Adrenal gland (tissue), 19 donors: Measurements from ENCODE around the gene ACAD11. TPM values are rescaled to one million over a fixed set of nuclear protein-coding genes. Genes with fewer than 3 reads are reported as not detected.
A peak's percentile ranks its signal among the peaks of the same experiment; 100 is the strongest.

Experiments used
- DNase-seq, 7 donors: peaks; one replicate each; pipeline ENCODE4 v3.0.0-alpha.2; 2019 to 2020
- H3K27ac ChIP-seq, 5 donors: fragments of 200-600 bp; sonication (generic) in 4 of 5; 1 replicate in 3 of 5; 2 replicates in 2 of 5; pipeline versions ENCODE4 v1.5.1 to v1.8.0; 2016 to 2020; ENCODE audit warnings: mild to moderate bottlenecking in 1 of 5
- H3K27me3 ChIP-seq: fragments of 200-600 bp; 2 replicates; pipeline ENCODE4 v1.8.0; 2021
- H3K36me3 ChIP-seq, 2 donors: fragments of 200-600 bp; replicated peaks in 1 of 2; 1 replicate in 1 of 2; 2 replicates in 1 of 2; pipeline versions ENCODE4 v1.5.1 to v1.8.0; 2018 to 2022
- H3K4me1 ChIP-seq, 2 donors: fragments of 200-600 bp; replicated peaks in 1 of 2; 1 replicate in 1 of 2; 2 replicates in 1 of 2; pipeline versions ENCODE4 v1.5.1 to v1.8.0; 2018 to 2021
- H3K4me3 ChIP-seq, 4 donors: fragments of 200-600 bp; sonication (generic) in 3 of 4; one replicate each; pipeline ENCODE4 v1.5.1; 2016 to 2018
- H3K9me3 ChIP-seq, 3 donors: fragments of 200-600 bp; sonication (generic) in 1 of 3; replicated peaks in 1 of 3; 1 replicate in 2 of 3; 2 replicates in 1 of 3; pipeline versions ENCODE4 v1.5.1 to v1.8.0; 2016 to 2021
- CTCF ChIP-seq, 6 experiments: fragments of 450-650 bp in 4 of 6; fragments of 200-600 bp in 2 of 6; sonication (generic) in 1 of 6; IDR thresholded peaks; 1 replicate in 5 of 6; 2 replicates in 1 of 6; pipeline versions ENCODE4 v1.5.1 to v1.8.0; 2016 to 2021; ENCODE audit warnings: antibody characterized with exemption in 6 of 6, mild to moderate bottlenecking in 2 of 6, moderate library complexity in 1 of 6
- POLR2A ChIP-seq, 2 donors: fragments of 450-650 bp; IDR thresholded peaks; one replicate each; pipeline ENCODE4 v1.6.1; 2017; ENCODE audit warnings: antibody characterized with exemption in 2 of 2, mild to moderate bottlenecking in 2 of 2, moderate library complexity in 1 of 2
- WGBS, 4 donors: extraction: QIAGEN DNeasy Blood & Tissue Kit in 2 of 4; methylation state at CpG; one replicate each; pipeline versions ENCODE4 v1.1.5 to v1.1.7; 2013 to 2017; 5-methylcytosine and 5-hydroxymethylcytosine counted together
- intact Hi-C, 2 donors: fragments of 100-400 bp; cut with DNase I; formaldehyde crosslinking; loops; one replicate each; pipeline versions ENCODE4 v1.14.1 to v1.15.0; 2022 to 2023
- long read RNA-seq, 10 donors: library from polyadenylated mRNA in 3 of 10; unstranded in 2 of 10; stranded (forward) in 1 of 10; transcript quantifications; one replicate each; pipeline ENCODE4 v2.0.0 and lab custom pipeline, GENCODE V29; 2021 to 2026
- polyA plus RNA-seq, 3 donors: library from polyadenylated mRNA; stranded (reverse); fragments of 200-250 nt in 2 of 3; fragments of 350-450 nt in 1 of 3; fragmentation: Illumina TruSeq in 1 of 3; extraction: RNeasy Lipid Tissue Mini Kit (QIAGEN cat#74804) in 1 of 3; gene quantifications; one replicate each; pipeline ENCODE4 v1.2.3, GENCODE V29; 2013 to 2014
- total RNA-seq, 9 donors: library from RNA; depleted of rRNA in 4 of 9; stranded (reverse); fragments of >200 nt in 4 of 9; fragments of 120-200 nt in 1 of 9; fragmentation: NEBNext Ultra II Directional in 1 of 9; extraction: Animal tissue kit (Norgen Biotek cat#: 25700) in 1 of 9; gene quantifications; one replicate each; pipeline versions ENCODE4 v1.1.0 to v1.2.4, GENCODE V29; 2013 to 2023
- donor health status: healthy with polysubstance abuse.
- donor health status: Bipolar disorder and iron deficiency.
- donor health status: DM: yes; HTN: yes; CAD: no.
- donor health status: DM: no; HTN: no; CAD: no.
- donor health status: DM: no; HTN: no; CAD: no.
- donor health status: DM: yes; HTN: yes; CAD: no.

The ACAD11 gene
- total RNA-seq: 10 to 100 TPM; 13.6 to 51.3 (median 25.5) TPM
- polyA plus RNA-seq: 10 to 100 TPM; 24.8 to 59.1 (median 40.5) TPM
- long read RNA-seq, donor 1, full-length matches to known transcripts: 5 of 5 reads
- long read RNA-seq, donor 1, partial matches to known transcripts: 0 of 5 reads
- long read RNA-seq, donor 1, other reads (novel, unspliced or antisense): 0 of 5 reads
- long read RNA-seq, donor 2, partial matches to known transcripts: 0 of 3 reads
- long read RNA-seq, donor 2, other reads (novel, unspliced or antisense): 0 of 3 reads
- long read RNA-seq, donor 3, full-length matches to known transcripts: 3 of 3 reads
- long read RNA-seq, donor 3, partial matches to known transcripts: 0 of 3 reads
- long read RNA-seq, donor 3, other reads (novel, unspliced or antisense): 0 of 3 reads
- long read RNA-seq, donor 4, full-length matches to known transcripts: 5 of 11 reads
- long read RNA-seq, donor 4, partial matches to known transcripts: 3 of 11 reads
- long read RNA-seq, donor 4, other reads (novel, unspliced or antisense): 3 of 11 reads
- long read RNA-seq, donor 5, full-length matches to known transcripts: 42 of 63 reads
- long read RNA-seq, donor 5, partial matches to known transcripts: 3 of 63 reads
- long read RNA-seq, donor 5, other reads (novel, unspliced or antisense): 18 of 63 reads
- long read RNA-seq, donor 6, full-length matches to known transcripts: 6 of 9 reads
- long read RNA-seq, donor 6, partial matches to known transcripts: 2 of 9 reads
- long read RNA-seq, donor 6, other reads (novel, unspliced or antisense): 1 of 9 reads
- long read RNA-seq, donor 7: 0 reads
- long read RNA-seq, donor 8, full-length matches to known transcripts: 5 of 5 reads
- long read RNA-seq, donor 8, partial matches to known transcripts: 0 of 5 reads
- long read RNA-seq, donor 8, other reads (novel, unspliced or antisense): 0 of 5 reads
- long read RNA-seq, donor 9, full-length matches to known transcripts: 6 of 6 reads
- long read RNA-seq, donor 9, partial matches to known transcripts: 0 of 6 reads
- long read RNA-seq, donor 9, other reads (novel, unspliced or antisense): 0 of 6 reads
- long read RNA-seq, donor 10: 0 reads

- intact Hi-C loops: no loop called here
- peak; percentile 76 to 89 (median 85) for DNase-seq
- H3K27ac ChIP-seq: peak within 1 kb of the TSS; percentile 91 to 95 (median 94)
- H3K4me1 ChIP-seq: peaks cover 17 to 48% of the 10 kb centered on the region in 2 donors
- H3K27me3 ChIP-seq: no peaks in the 10 kb centered on the region
- 0 to 1% (median 1%) methylated on average over 18 to 34 of the region's 34 CpGs for WGBS, 4 donors
- H3K36me3 ChIP-seq: no peaks in the 10 kb centered on the region
- TF ChIP-seq POLR2A (IDR thresholded peaks at IDR 0.05) (peak in 1 of 2 donors; percentile 60), CTCF (IDR thresholded peaks at IDR 0.05) (peak; percentile 38 to 80 (median 65))
- H3K9me3 ChIP-seq: no peaks in the 10 kb centered on the region
- H3K4me3 ChIP-seq: peak within 1 kb of the TSS; percentile 67 to 97 (median 88)
Observed at GRCh38 chr3:132659365-132660051, at the start of gene ACAD11. TSS of gene ACAD11 (minus strand) at chr3:132659809. CDS start at chr3:132659751, 58 bp downstream.

- Histone ChIP-seq H3K27ac (no peak overlapping the region), H3K36me3 (peaks cover 0 to 91% of the 10 kb centered on the region in 2 donors), H3K27me3 (no peaks in the 10 kb centered on the region), H3K9me3 (no peaks in the 10 kb centered on the region), H3K4me1 (peaks cover 5 to 8% of the 10 kb centered on the region in 2 donors), H3K4me3 (no peak overlapping the region)
- 94 to 100% (median 97%) methylated on average over 2 of the region's 2 CpGs for WGBS, 4 donors
- intact Hi-C loops: no loop called here
- TF ChIP-seq POLR2A (IDR thresholded peaks at IDR 0.05) (no peak), CTCF (IDR thresholded peaks at IDR 0.05) (no peak)
- DNase-seq: no peak
Observed at GRCh38 chr3:132703733-132704132, 44.1 kb upstream of the ACAD11 start.

GRCh38 chr3:132695422-132695821 lies 35.8 kb upstream of the ACAD11 start:
- peaks cover 5 to 8% of the 10 kb centered on the region in 2 donors for H3K4me1 ChIP-seq
- H3K4me3 ChIP-seq: no peak overlapping the region
- no peaks in the 10 kb centered on the region for H3K27me3 ChIP-seq
- DNase-seq: no peak
- intact Hi-C loops: no loop called here
- WGBS, 4 donors: 92 to 100% (median 100%) methylated on average over 1 of the region's 1 CpG
- no peak overlapping the region for H3K27ac ChIP-seq
- peaks cover 0 to 5% (median 0%) of the 10 kb centered on the region in 3 donors for H3K9me3 ChIP-seq
- TF ChIP-seq POLR2A (IDR thresholded peaks at IDR 0.05) (no peak), CTCF (IDR thresholded peaks at IDR 0.05) (no peak)
- H3K36me3 ChIP-seq: peaks cover 0 to 90% of the 10 kb centered on the region in 2 donors
